ENCODE measurements around the gene LRMDA.
"Not testable (repeated sequence)": the region's sequence is repeated elsewhere in the genome, so short reads cannot be mapped to it uniquely, and the experiment has no call there.

The LRMDA gene

GRCh38 chr10:75761289-75761688 is 329.9 kb downstream of the LRMDA start:
- DNase-seq, result no peak

- no peak for DNase-seq
These were observed 331.0 kb downstream of the LRMDA start for GRCh38 chr10:75762431-75762802.

GRCh38 chr10:75763652-75764051 is 332.2 kb downstream of the LRMDA start:
- no peak for DNase-seq

- no peak for DNase-seq
These were observed 333.8 kb downstream of the LRMDA start for GRCh38 chr10:75764974-75765788.

GRCh38 chr10:75765789-75766096 is 334.3 kb downstream of the LRMDA start:
- no peak for DNase-seq

GRCh38 chr10:75766106-75766505 is 334.7 kb downstream of the LRMDA start:
- DNase-seq, result no peak

- DNase-seq, result not testable (repeated sequence)
These were observed 335.3 kb downstream of the LRMDA start for GRCh38 chr10:75766752-75767151.

GRCh38 chr10:75770626-75771081 is 339.2 kb downstream of the LRMDA start:
- DNase-seq, result no peak

- DNase-seq, result no peak
These were observed 340.2 kb downstream of the LRMDA start for GRCh38 chr10:75771606-75772005.

- DNase-seq, result no peak
These were observed 340.9 kb downstream of the LRMDA start for GRCh38 chr10:75772153-75772887.

- no peak for DNase-seq
These were observed 341.9 kb downstream of the LRMDA start for GRCh38 chr10:75773231-75773780.

GRCh38 chr10:75773813-75774782 is 342.7 kb downstream of the LRMDA start:
- DNase-seq, result no peak

- DNase-seq, result no peak
These were observed 343.5 kb downstream of the LRMDA start for GRCh38 chr10:75774783-75775490.

GRCh38 chr10:75776738-75777504 is 345.5 kb downstream of the LRMDA start:
- DNase-seq, result peak; percentile 57

GRCh38 chr10:75778665-75779064 is 347.2 kb downstream of the LRMDA start:
- DNase-seq, result no peak

- DNase-seq, result no peak
These were observed 347.9 kb downstream of the LRMDA start for GRCh38 chr10:75779276-75779675.

- DNase-seq, result no peak
These were observed 351.2 kb downstream of the LRMDA start for GRCh38 chr10:75782463-75783248.

GRCh38 chr10:75788394-75789205 is 357.2 kb downstream of the LRMDA start:
- DNase-seq, result no peak

- no peak for DNase-seq
These were observed 362.4 kb downstream of the LRMDA start for GRCh38 chr10:75793848-75794247.

GRCh38 chr10:75801121-75801520 is 369.7 kb downstream of the LRMDA start:
- no peak for DNase-seq
